Iris pigment epithelial cell (primary cell): ENCODE results near the gene POLR2M.
A peak's percentile ranks its signal among the peaks of the same experiment; 100 is the strongest.

Experiments used
- DNase-seq: peaks from one replicate; pipeline ENCODE4 v3.0.0-alpha.2; 2011; ENCODE audit warnings: low read depth

Gene POLR2M

GRCh38 chr15:57691082-57691481 lies 15.4 kb upstream of the POLR2M start:
- no peak for DNase-seq

- peak; percentile 85 for DNase-seq
These were observed 13.8 kb upstream of the POLR2M start for GRCh38 chr15:57692709-57693108.

GRCh38 chr15:57694279-57694678 lies 12.2 kb upstream of the POLR2M start:
- DNase-seq, result peak; percentile 43

GRCh38 chr15:57696146-57696545 lies 10.4 kb upstream of the POLR2M start:
- DNase-seq, result no peak

DNA sequence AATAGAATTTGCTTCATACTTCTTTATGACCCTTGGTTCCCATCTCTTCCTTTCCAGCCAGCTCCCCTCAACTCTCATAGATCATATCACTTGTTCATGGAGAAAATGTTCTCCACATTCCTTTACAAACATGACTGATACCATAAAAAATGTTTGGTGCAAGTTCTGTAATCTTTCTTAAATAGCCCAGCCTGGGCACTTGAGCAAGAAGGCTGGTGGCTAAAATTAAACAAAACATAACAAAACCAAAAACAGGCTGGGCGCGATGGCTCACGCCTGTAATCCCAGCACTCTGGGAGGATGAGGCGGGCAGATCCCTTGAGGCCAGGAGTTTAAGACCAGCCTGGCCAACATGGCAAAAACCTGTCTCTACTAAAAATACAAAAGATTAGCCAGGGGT lies 8.9 kb upstream of the POLR2M start:
- peak; percentile 71 for DNase-seq

GRCh38 chr15:57698243-57698642 lies 8.3 kb upstream of the POLR2M start:
- no peak for DNase-seq

DNA sequence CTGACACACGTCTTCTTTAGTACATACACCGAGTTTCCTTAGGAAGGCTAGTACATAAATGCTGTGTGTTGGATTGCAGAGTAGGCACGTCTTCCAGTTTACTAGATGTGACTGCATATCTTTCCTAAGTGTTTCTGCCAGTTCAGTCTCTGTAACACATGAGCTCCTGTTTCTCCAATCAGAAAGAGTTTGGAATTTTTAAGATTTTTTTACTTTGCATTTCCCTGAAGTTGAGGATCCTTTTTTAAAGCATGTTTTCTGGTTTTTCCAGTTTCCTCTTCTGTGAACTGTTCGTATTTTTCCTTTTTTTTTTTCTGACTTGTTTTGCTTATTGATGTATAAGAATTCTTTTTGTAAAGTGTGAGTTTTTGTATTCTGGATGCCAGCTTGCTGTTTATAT lies 7.5 kb upstream of the POLR2M start:
- DNase-seq, result no peak

DNA sequence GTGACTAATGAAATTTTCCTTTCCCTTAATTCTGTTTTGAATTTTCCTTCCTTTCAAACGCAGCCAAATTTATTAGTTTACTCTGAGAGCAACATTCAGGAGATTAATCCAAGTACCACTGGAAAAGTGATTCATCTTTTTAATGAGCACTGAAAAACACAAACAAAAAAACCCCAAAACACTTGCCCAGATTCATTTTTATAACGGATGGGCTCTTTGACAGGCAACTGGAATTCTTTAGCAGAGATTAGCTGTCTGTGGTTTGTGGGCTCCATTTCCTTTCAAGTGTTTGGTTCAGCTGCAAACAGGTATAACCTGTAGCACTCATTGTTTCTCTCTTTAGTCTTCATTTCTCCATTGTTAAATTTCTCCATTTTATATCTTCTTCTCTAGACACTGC lies 3.1 kb upstream of the POLR2M start:
- peak; percentile 20 for DNase-seq

DNA sequence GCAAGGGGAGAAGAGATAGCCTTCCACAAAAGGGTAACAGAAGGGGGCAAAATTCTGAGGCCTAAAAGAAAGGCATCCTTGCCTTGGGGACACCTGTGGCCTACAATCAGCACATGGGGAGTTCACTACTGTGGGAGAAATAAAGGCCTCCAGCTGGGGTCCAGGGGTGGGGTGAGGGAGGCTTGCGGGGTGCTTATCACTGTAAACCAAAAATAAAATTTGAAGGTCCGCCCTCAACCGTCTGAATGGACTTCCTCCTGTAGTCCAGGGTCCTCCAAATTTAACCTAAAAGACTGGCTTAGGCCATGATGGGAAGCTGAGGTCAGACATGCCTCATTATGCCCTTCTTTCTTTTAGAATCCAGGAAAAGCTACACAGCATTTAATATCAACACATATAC lies 2.1 kb upstream of the POLR2M start:
- no peak for DNase-seq

DNA sequence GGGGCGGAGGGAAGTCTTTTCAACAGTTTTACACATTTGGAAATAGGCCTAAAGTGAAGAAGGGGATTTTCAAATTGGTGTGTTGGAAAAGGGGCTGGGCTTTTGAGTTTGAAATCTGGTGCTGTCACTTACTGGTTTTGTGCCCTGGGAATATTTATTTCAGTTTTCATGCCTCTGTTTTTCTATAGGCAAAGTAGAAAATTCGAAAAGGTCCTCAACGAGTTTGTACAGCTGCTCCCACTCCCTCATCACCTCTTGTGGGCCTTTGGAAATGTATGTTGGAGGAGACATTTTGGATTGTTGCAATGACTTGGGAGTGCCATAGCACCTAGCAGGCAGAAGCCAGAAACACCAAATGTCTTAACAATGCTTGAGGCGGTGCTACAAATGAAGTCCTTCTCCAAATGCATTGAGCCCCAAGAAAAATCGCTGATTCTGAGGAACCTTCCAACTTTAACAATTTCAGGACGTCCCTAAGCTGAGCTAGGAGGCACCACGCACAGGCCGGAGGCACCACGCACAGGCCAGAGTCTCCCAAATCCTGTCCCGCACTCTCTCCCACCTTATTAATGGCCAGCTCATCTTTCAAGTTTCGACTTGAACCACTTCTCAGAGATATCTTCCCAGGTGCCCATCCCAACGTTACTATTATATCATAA lies 639 bp upstream of the POLR2M start:
- DNase-seq, result no peak

- DNase-seq, result peak; percentile 70
These were observed 1.5 kb downstream of the POLR2M start for GRCh38 chr15:57708047-57708446.

DNA sequence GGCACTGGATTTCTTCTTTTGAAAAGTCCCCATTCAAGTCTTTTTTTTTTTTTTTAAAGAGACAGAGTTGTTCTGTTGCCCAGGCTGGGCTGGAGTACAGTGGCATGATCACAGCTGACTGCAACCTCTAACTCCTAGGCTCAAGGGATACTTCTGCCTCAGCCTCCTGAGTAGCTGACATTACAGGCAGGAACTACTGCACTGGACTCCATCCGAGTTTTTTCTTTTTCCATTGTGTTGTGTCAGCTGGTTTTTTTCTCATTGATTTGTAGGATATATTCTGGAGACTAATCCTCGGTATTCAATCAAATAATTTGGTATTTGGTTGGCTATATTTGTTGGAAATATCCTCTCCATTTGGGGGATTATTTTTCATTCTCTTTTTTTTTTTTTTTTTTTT lies 11.8 kb downstream of the POLR2M start:
- no peak for DNase-seq

- DNase-seq, result peak; percentile 67
These were observed 14.4 kb downstream of the POLR2M start for GRCh38 chr15:57720867-57721266.

GRCh38 chr15:57726411-57726810 lies 19.9 kb downstream of the POLR2M start:
- DNase-seq, result peak; percentile 23

DNA sequence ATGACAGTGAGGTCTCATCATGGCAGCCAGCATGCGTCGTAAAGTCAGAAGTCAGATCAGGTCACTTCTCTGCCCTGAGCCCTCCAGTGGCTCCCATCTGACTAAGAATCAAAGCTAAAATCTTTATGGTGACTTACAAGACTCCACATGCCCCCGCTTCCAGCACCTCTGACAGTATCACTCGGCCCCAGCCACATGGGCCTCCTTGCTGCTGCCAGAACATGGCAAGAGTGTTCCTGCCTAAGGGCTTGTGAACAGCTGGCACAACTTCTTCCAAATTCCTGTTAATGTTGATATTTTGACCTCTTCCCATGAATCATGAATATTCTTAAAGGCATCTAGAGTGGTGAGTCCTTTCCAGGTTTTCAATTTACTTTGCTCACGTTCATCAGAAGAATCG lies 20.5 kb downstream of the POLR2M start:
- no peak for DNase-seq

- peak; percentile 53 for DNase-seq
These were observed 21.9 kb downstream of the POLR2M start for GRCh38 chr15:57728436-57728835.

DNA sequence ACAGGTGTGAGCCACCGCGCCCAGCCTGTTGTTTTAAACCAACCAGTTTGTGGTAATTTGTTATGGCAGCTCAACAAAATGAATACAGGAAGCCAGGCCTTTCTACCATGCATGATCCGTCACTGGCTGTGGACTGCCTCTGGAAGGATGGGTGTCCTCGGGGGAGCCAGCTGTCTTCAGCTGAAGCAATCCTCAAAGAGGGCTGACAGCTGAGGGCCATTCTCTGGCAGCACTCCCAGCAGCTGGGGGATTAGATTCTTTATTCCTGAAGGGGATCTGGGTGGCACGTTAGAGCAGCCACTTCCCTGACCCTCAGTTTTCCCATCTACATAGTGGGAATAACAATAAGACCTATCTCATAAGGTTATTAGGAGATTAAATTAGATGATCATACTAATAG lies 24.4 kb downstream of the POLR2M start:
- DNase-seq, result no peak

GRCh38 chr15:57731530-57732103 lies 25.1 kb downstream of the POLR2M start:
- DNase-seq, result no peak

DNA sequence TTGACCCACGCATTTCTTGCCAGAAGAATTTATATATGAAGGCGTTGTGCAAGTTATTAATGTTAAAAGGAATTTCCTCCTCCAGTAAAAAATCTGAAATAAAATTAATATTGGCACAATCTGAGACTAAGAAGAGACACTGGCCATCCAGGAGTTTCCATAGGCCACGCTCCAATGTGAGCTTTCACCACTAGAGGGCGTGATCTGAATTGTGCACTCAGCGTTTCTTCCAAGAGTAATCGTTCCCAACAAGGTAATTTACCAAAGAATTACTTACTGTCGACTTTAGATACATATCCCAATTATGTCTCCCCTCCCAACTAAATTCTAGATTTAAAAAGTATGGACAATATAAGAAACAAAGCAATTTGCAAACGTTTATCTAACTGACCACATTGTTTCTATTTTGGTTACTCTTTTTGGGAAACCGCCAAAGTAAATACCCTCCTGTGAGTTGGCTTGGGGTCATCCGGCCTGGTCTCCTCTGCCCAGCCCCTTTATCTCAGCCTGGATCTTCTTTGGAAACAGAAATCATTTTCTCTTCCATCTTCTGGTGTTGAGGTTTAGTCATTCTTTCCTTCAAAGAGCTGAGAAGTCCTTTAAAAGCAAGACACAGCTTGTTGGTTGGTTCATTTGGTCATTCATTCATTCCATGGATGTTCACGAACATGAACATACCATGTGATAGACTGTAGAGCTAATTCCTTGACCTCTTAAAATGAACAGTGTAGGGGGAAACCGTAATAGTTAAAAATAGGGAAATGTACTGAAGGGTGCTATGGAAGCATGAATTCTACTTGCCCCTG lies 26.2 kb downstream of the POLR2M start:
- DNase-seq, result peak; percentile 55

- DNase-seq, result no peak
These were observed 28.3 kb downstream of the POLR2M start for GRCh38 chr15:57734860-57735259.

DNA sequence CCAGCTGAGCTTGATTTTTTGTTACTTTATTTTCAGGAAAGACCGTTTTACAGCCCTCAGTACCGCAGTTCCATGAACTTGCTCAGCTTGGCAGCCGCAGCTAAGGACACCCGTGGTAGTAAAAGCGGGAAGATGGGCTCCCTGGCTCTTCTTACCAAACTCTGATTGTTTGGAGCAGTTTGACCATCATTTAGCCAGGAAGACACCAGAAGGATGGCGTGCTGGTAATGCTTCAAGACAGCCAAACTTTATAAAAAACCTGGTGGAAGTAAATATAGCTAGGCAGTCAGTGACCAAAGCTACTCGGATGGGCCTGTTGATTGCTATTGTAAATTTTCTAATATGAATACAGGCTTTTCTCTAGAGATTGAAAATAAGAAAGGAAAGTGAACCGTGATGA lies 28.9 kb downstream of the POLR2M start:
- DNase-seq, result no peak

DNA sequence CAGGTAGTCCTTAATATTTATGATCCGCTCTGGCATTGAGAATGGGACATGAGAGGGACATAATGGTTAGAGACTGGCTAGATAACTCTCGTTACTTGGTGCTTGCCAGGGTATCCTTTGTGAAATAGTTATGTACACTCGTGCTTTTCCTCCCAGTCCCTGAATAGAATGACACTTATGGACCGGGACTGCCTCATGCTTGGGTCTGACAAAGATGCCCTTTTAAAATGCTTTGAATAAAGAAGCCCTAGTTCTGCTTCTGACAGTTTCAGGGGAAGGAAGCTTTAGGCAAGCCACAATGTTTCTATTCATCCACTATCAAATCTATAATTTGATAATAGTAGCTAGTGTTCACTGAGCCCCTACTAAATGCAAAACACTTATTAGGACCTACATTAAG lies 29.4 kb downstream of the POLR2M start:
- no peak for DNase-seq

DNA sequence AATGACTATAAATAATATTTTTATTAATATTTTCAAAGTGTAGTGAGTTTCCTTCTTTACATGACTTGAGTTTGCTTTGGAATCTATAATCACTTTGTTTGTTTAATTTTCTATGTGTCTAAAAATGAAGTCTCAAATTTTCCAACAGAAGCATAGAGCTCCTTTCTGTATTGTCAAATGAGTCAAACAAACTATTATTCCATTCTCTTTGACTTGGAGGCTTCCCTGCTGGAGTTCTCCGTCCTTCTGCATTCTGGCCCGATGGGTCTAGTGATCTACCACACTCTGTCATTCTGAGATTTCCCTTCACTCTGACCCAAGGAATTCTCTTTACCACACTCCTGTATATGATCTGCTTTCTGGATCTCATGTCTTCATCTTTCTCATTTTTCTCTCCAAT lies 30.1 kb downstream of the POLR2M start:
- DNase-seq, result no peak
